SK-N-SH treated with all-trans-retinoic acid at 6 μM for 48 hours (cell line): Measurements from ENCODE around the gene ASB10.

Source experiments
- ARNTL ChIP-seq: fragments of 450-650 bp; formaldehyde crosslinking; IDR thresholded peaks from 2 replicates; pipeline ENCODE4 v1.5.0; 2020; ENCODE audit warnings: low read depth, mild to moderate bottlenecking, moderate library complexity, borderline replicate concordance
- GLIS3 ChIP-seq: fragments of 250-450 bp; sonication (Bioruptor Pico); IDR thresholded peaks from 2 replicates; pipeline ENCODE4 v1.5.0; 2020; ENCODE audit warnings: mild to moderate bottlenecking, moderate library complexity
- ISL1 ChIP-seq: fragments of 250-450 bp; sonication (Bioruptor Pico); IDR thresholded peaks from 2 replicates; pipeline ENCODE4 v2.1.2; 2022; ENCODE audit warnings: mild to moderate bottlenecking, moderate library complexity
- PPARA ChIP-seq: fragments of 250-450 bp; sonication (Bioruptor Pico); IDR thresholded peaks from 2 replicates; pipeline ENCODE4 v1.5.0; 2020; ENCODE audit warnings: mild to moderate bottlenecking, borderline replicate concordance
- SNAI2 ChIP-seq: fragments of 250-450 bp; sonication (Bioruptor Pico); IDR thresholded peaks from 2 replicates; pipeline ENCODE4 v1.5.0; 2020; ENCODE audit warnings: mild to moderate bottlenecking, moderate library complexity
- TOX ChIP-seq: fragments of 250-450 bp; sonication (Bioruptor Pico); IDR thresholded peaks from 2 replicates; pipeline ENCODE4 v1.8.0; 2021; ENCODE audit warnings: mild to moderate bottlenecking, moderate library complexity, borderline replicate concordance
- ZFP3 ChIP-seq: fragments of 250-450 bp; sonication (Bioruptor Pico); IDR thresholded peaks from 2 replicates; pipeline ENCODE4 v1.5.0; 2020; ENCODE audit warnings: mild to moderate bottlenecking, moderate library complexity
- ZFP30 ChIP-seq: fragments of 450-650 bp; formaldehyde crosslinking; IDR thresholded peaks from 2 replicates; pipeline ENCODE4 v1.5.0; 2022; ENCODE audit warnings: mild to moderate bottlenecking, moderate library complexity
- ZNF565 ChIP-seq: fragments of 450-650 bp; formaldehyde crosslinking; conservative IDR thresholded peaks from 2 replicates; pipeline ENCODE4 v1.5.0; 2020; ENCODE audit warnings: low read depth, mild to moderate bottlenecking, moderate library complexity
- TF ChIP-seq, protein P1 (sequence below): fragments of 250-450 bp; sonication (Bioruptor Pico); IDR thresholded peaks from 2 replicates; pipeline ENCODE4 v1.8.0; 2020; ENCODE audit warnings: mild to moderate bottlenecking, moderate library complexity, borderline replicate concordance
- TF ChIP-seq, protein P2 (sequence below): fragments of 250-450 bp; sonication (Bioruptor Pico); IDR thresholded peaks from 2 replicates; pipeline ENCODE4 v1.8.0; 2021; ENCODE audit warnings: low read depth, mild to moderate bottlenecking, moderate library complexity, borderline replicate concordance

DNA sequence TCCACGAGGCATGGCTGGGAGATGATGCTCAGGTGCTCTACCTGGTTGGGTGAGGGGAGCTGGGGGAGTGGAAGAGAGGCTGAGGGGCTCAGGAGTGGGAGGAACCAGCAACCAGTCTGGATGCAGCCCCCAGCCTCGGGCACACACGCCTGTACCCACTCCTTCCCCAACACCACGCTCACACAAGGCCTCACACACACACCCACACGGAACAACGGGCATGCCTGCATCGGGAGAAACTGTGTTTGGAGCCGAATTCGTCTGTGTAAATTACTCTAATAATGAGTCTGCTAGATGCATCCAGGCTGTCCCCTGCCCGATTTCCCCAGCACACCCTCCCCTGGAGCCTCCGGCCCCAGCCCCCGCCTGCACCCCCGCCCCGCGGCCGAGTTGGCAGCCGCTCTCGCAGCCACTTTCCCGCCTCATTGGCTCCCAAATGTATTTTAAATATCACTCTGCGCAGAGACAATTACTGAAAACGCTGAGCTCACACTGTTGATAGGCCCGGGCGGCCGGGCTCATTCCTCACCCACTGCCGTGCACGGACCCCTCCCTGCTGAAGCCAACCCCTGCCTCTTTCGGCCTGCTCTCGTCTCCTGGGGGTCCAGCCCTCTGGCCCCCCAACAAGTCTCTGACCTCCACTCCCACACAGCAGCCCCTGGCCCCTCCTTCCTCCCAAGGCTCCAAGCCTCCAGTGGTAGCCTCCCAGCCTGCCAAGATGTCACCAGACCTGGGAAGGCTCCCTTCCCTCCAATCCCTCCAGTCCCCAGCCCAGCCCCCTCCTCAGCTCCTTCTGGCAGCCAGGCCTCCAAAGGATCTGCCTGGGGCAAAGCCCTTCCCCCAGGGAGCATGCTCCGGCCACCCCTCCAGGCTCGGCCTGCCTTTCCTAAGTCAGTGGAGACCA lies 12.1 kb upstream of the ASB10 start:
- TF ChIP-seq, protein P1, sequence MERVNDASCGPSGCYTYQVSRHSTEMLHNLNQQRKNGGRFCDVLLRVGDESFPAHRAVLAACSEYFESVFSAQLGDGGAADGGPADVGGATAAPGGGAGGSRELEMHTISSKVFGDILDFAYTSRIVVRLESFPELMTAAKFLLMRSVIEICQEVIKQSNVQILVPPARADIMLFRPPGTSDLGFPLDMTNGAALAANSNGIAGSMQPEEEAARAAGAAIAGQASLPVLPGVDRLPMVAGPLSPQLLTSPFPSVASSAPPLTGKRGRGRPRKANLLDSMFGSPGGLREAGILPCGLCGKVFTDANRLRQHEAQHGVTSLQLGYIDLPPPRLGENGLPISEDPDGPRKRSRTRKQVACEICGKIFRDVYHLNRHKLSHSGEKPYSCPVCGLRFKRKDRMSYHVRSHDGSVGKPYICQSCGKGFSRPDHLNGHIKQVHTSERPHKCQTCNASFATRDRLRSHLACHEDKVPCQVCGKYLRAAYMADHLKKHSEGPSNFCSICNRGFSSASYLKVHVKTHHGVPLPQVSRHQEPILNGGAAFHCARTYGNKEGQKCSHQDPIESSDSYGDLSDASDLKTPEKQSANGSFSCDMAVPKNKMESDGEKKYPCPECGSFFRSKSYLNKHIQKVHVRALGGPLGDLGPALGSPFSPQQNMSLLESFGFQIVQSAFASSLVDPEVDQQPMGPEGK (CRISPR knock-in tag) = no peak
- no peak for TF ChIP-seq ZFP30
- TF ChIP-seq ZNF565 (CRISPR knock-in tag) = no peak
- no peak for TF ChIP-seq SNAI2
- TF ChIP-seq TOX (CRISPR knock-in tag) = no peak
- TF ChIP-seq PPARA (CRISPR knock-in tag) = no peak
- no peak for TF ChIP-seq GLIS3 (CRISPR knock-in tag)
- TF ChIP-seq, protein P2, sequence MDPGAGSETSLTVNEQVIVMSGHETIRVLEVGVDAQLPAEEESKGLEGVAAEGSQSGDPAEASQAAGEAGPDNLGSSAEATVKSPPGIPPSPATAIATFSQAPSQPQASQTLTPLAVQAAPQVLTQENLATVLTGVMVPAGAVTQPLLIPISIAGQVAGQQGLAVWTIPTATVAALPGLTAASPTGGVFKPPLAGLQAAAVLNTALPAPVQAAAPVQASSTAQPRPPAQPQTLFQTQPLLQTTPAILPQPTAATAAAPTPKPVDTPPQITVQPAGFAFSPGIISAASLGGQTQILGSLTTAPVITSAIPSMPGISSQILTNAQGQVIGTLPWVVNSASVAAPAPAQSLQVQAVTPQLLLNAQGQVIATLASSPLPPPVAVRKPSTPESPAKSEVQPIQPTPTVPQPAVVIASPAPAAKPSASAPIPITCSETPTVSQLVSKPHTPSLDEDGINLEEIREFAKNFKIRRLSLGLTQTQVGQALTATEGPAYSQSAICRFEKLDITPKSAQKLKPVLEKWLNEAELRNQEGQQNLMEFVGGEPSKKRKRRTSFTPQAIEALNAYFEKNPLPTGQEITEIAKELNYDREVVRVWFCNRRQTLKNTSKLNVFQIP (CRISPR knock-in tag) = no peak
- TF ChIP-seq ISL1 (CRISPR knock-in tag) = no peak
- no peak for TF ChIP-seq ZFP3 (CRISPR knock-in tag)
- TF ChIP-seq ARNTL (CRISPR knock-in tag) = no peak
